Keratinocyte (primary cell): ENCODE results near the gene ARHGAP24.

Experiments used
- EZH2 ChIP-seq: IDR thresholded peaks from one replicate; pipeline ENCODE4 v1.6.1; 2012; ENCODE audit warnings: inconsistent platforms, mild to moderate bottlenecking, low read length, moderate library complexity
- TF ChIP-seq, protein P1 (sequence below), 3 experiments: IDR thresholded peaks in 1 of 3; conservative IDR thresholded peaks in 1 of 3; optimal IDR thresholded peaks in 1 of 3; 2 replicates in 2 of 3; 3 replicates in 1 of 3; pipeline versions ENCODE3 to v1.5.1; 2011; ENCODE audit warnings: low read length in 3 of 3, mild to moderate bottlenecking in 3 of 3, moderate library complexity in 2 of 3, control low read depth in 1 of 3, inconsistent platforms in 1 of 3; ENCODE audit not compliant: insufficient read depth in 2 of 3; ENCODE audit errors: extremely low read depth in 1 of 3

- TF ChIP-seq, protein P1, sequence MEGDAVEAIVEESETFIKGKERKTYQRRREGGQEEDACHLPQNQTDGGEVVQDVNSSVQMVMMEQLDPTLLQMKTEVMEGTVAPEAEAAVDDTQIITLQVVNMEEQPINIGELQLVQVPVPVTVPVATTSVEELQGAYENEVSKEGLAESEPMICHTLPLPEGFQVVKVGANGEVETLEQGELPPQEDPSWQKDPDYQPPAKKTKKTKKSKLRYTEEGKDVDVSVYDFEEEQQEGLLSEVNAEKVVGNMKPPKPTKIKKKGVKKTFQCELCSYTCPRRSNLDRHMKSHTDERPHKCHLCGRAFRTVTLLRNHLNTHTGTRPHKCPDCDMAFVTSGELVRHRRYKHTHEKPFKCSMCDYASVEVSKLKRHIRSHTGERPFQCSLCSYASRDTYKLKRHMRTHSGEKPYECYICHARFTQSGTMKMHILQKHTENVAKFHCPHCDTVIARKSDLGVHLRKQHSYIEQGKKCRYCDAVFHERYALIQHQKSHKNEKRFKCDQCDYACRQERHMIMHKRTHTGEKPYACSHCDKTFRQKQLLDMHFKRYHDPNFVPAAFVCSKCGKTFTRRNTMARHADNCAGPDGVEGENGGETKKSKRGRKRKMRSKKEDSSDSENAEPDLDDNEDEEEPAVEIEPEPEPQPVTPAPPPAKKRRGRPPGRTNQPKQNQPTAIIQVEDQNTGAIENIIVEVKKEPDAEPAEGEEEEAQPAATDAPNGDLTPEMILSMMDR (optimal IDR thresholded peaks at IDR 0.05 in 1 of 3, IDR thresholded peaks at IDR 0.05 in 1 of 3, conservative IDR thresholded peaks at IDR 0.05 in 1 of 3; ENCODE audit: extremely low read depth in 1 of 3, insufficient read depth in 2 of 3, low read length in 3 of 3) = no peak
- no peak for TF ChIP-seq EZH2
Observed at GRCh38 chr4:85762529-85762871, 287.6 kb downstream of the ARHGAP24 start.
